Suppressor macrophage (primary cell): ENCODE results near the gene CEP295NL.
"Not testable (repeated sequence)": the region's sequence is repeated elsewhere in the genome, so short reads cannot be mapped to it uniquely, and the experiment has no call there.

Experiments used
- DNase-seq, 4 experiments: peaks; one replicate each; pipeline ENCODE4 v3.0.0-alpha.2; 2020 to 2022

Gene CEP295NL

DNA sequence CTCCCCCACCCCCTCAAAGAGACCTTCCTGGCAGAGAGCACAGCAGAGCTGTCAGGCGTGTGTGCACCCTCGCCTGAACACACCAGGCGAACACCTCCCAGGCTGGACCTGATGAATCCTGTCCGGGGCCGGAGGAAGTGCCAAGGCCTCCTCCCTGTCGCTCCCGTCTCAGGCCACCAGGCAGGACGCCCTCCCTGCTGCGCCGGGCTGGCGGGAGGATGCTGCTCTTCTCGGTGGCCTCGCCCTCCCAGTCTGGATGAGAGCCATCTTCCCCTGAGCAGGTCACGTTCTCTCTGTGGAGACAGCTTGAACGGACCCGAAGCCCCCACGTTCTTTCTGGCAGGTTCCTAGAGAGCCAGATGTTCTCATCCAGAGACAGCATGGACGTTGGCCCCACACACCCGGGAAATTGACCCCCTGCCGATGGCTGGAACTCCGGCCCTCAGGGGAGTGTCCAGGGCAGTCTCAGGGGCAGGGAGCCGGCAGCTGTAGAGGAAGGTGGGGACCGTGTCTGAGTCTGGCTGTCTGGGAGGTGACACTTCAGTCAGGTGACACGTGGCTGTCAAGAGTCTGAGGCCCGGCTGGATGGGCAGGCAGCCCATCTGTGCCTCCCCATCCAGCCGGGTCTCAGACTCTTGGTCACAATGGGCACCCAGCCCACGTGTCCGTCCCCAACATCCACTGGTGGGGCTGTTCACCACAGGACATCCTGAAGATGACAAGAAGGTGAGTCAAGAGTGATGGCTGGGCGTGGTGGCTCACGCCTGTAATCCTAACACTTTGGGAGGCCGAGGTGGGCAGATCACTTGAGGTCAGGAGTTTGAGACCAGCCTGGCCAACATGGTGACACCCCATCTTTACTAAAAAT is 27.1 kb upstream of the CEP295NL start:
- DNase-seq, result no peak

GRCh38 chr17:78925662-78926555 is 22.9 kb upstream of the CEP295NL start:
- DNase-seq, result peak; percentile 93 to 96 (median 94)

DNA sequence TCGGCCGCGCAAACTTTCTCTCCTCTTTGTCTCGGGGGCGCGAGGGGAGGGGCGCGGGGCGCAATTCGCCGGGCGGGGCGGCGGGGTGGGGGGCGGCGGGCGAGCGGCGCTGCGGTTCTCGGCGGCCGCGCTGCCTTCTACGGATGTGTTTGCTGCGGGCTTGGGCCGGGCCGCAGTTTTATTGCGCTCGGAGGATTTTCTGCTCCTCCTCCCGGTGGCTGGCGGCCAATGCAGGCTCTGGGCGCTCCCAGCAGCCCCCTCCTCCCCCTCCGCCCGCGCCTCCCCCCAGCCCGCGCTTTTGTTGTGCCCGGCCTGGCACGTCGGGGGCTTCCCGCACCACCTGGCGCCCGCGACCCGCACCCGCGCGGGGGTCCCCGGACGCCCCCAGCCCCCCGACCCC is 22.2 kb upstream of the CEP295NL start, which contains the start of gene TIMP2:
TIMP2 (minus strand) TSS at position 154 of the 400 bp plus-strand sequence. CDS start 299 bp downstream, outside the sequence.
- peak; percentile 92 to 96 (median 94) for DNase-seq

DNA sequence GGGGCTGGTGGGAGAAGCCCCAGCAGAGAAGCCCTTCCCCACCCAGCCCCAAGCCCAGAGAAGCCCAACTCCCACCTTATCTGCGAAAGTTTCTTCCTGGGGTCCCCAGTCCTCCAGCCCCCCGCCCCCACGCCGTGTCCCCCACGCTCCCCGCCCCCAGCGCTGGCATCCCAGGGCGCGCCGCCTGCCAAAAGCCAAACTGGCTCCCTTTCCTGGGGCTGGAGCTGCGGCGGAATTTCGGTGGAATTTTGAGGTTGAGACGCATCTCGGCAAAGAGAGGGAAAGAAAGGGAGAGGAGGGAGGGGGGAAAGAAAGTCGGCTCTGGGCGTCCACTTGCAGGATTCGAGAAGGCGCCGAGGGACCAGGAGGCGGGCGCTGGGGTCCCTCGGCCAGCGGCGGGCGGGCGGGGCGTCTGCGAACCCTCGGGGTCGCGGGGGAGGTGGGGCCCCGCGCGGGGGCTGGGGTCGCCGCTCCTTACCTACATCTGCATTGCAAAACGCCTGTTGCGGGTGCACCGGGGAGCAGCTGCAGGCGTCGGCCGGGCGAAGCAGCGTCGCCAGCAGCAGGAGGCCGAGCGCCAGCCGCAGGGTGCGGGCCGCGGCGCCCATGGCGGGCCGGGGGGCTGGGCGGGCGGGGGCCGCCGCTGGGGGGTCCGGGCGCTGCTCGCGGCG is 21.6 kb upstream of the CEP295NL start:
- DNase-seq, result peak in 2 of 4 experiments; percentile 39 to 41

GRCh38 chr17:78923660-78924453 is 20.9 kb upstream of the CEP295NL start:
- DNase-seq, result peak; percentile 59 to 87 (median 76)

DNA sequence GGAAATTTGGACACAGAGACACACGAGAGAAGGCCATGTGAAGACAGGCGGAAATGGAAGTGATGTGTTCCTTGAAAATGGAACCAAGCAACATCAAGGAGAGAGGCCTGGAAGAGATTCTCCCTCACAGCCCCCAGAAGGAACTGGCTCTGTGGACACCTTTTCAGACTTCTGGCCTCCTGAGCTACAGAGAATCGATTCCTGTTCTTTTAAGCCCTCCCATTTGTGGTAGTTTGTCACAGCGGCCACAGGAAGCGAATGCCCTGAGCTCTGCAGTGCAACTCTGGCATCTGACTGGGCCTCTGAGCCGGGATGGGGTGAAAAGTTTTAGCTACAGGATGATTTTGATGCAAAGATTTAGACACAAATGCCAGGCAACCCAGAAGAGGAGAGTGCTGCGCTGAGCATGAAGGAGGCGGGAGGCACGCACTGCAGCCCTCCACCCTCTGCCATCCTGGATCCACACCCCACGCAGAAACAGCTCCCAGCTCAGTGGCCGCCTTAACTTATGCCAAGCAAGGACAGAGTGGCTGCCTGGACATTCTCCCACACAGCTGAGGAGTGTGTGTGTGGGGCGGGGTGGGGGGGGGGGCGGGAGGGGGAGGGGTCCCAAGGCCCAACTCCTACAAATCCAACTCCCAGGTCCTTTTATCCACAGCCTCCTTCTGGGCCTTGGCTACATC is 20.0 kb upstream of the CEP295NL start:
- DNase-seq, result peak in 3 of 4 experiments; percentile 46 to 64 (median 63)

DNA sequence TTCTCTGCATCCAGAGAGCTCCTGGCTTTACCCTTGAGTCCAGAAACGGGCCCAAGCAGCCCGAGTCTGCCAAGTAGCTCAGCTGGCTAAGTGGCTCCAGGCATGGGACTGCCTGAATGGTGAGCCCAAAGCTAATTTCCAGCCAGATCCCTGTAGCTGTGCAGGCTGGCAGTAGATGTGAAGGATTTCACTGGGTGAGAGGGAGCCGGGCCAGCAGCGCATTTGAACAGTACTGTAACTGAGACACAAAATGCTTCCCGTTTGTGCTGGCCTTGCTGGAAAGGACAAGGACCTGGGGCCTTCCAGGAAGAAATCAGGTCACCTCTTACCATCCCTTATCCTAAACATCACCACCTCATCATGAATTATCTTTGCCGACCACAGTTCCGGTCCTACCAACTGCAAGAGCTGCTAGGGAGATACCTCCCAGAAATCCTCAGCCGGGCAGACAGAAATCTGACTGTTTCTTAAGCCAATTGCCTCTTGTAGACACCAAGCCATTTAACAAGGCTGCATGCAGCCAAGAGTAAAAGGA is 18.5 kb upstream of the CEP295NL start:
- no peak for DNase-seq

- DNase-seq, result no peak
Measured at GRCh38 chr17:78920528-78920927, 17.5 kb upstream of the CEP295NL start.

GRCh38 chr17:78919861-78920450 is 17.0 kb upstream of the CEP295NL start:
- DNase-seq, result no peak

GRCh38 chr17:78918979-78919378 is 16.0 kb upstream of the CEP295NL start:
- DNase-seq, result peak in 1 of 4 experiments; percentile 27

- DNase-seq, result peak in 2 of 4 experiments; percentile 26 to 32
Measured at GRCh38 chr17:78917451-78918275, 14.7 kb upstream of the CEP295NL start.

DNA sequence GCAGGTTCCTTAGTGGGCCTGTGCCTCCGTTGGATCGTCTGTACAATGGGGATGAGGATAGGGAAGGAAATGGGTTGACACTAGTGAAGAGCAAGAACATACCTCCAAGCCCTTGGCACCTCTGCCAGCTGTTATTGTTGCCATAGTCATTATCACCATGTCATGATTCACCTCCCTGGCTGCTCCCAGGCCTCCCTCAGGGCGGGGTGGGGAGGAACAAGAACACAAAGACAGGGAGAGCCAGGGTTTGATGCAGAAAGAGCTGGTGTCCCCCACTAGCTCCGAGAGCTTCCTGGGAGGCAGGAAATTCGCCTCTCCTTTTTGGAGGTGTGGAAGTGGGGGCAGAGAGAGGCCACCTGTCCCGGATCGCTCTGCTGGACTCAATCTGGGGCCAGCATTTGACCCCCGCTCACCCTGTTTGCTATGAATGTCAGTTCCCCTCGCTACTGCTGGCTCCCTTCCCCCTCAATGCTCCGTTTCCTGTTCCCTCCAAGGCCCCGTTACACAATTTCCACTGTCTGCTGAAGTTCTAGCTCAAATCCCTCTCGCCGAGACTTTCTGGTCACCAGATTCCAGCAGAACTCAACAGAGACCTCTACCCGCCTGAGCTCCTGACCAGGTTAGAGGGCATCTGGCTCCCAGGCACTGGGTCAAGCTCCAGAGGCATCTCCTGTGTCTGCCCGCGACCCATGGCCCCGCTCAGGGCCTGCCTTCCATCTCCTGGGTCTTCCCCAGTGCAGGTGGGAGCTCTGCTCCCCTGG is 13.1 kb upstream of the CEP295NL start:
- peak; percentile 85 to 94 (median 90) for DNase-seq

DNA sequence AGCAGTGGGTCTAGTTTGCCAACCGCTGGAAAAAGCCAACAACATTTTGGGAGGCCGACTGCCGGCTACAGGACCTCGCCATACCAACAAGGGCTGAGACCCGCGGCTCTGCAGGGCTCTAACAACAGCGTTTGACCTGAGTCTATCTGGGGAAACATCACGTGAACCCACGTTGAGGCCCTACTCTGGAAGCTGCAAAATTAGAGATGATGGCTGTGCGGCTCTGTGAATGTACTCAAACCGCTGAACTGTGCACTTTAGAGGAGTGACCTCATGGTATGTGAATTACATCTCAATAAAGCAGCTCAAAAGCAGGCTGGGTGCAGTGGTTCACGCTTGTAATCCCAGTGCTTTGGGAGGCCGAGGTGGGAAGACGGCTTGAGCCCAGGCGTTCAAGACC is 10.1 kb upstream of the CEP295NL start:
- DNase-seq, result no peak

GRCh38 chr17:78912082-78912481 is 9.1 kb upstream of the CEP295NL start:
- DNase-seq, result peak; percentile 58 to 77 (median 72)

DNA sequence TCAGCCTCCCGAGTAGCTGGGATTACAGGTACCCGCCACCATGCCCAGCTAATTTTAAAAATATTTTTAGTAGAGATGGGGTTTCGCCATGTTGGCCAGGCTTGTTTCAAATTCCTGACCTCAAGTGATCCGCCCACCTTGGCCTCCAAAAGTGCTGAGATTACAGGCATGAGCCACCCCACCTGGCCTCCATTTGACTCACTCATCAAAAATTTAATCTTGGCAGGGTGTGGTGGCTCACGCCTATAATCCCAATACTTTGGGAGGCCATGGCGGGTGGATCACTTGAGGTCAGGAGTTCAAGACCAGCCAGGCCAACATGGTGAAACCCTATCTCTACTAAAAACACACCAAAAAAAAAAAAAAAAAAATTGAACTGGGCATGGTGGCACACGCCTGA is 8.5 kb upstream of the CEP295NL start:
- not testable (repeated sequence) for DNase-seq

GRCh38 chr17:78910497-78911284 is 7.7 kb upstream of the CEP295NL start:
- peak; percentile 93 to 96 (median 94) for DNase-seq

DNA sequence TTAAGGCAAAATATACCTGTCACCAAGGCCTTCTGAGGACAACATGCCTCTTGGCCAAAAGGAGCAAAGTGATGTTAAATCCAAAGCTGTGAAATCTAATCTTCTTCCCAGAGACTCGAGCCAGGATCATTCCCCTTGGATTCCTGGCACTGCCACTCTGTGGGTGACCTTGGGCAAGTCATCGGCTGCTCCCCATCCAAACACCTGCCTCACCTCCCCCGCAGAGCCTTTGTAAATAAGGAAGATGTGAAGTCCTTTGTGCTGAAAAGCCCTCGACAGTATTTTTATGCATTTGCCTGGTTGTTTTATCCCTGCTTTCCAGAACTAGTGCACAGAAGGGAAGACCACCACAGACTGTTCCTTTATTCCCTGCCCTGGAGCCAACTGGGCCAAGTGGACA is 5.4 kb upstream of the CEP295NL start:
- DNase-seq, result no peak

DNA sequence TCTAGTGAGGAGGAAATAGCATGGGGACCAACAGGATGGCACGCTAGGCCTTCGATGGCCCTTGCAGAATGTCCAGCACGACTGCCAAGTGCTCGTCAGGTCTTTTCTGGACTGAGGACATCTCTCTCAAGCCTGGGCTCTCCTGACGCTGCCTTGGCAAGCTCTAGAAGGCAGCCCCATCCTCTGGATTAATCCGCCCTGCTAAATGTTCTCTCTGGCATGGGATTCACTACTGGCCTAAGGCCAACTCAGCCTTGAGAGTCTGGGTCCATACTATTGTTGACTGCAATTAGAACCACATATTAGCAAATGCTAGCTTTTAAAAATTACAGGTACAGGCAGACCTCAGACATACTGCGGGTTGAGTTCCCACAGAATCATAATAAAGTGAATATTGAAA is 2.5 kb upstream of the CEP295NL start:
- no peak for DNase-seq
